Measurements from ENCODE around the gene CBX6.
A peak's percentile ranks its signal among the peaks of the same experiment; 100 is the strongest.

CBX6 gene

GRCh38 chr22:38828191-38828590 lies 43.8 kb downstream of the CBX6 start:
- TF ChIP-seq CTCF (IDR thresholded peaks at IDR 0.05; ENCODE audit: insufficient read depth, low read depth, low read length, missing control alignments), result no peak
- H3K4me3 ChIP-seq (ENCODE audit: low read length), result no peak overlapping the region
- DNase-seq (ENCODE audit: low read depth), result no peak

- no peak for TF ChIP-seq CTCF (IDR thresholded peaks at IDR 0.05; ENCODE audit: insufficient read depth, low read depth, low read length, missing control alignments)
- DNase-seq (ENCODE audit: low read depth), result no peak
- no peak overlapping the region for H3K4me3 ChIP-seq (ENCODE audit: low read length)
Measured at GRCh38 chr22:38827510-38827909, 44.5 kb downstream of the CBX6 start.

GRCh38 chr22:38826801-38827200 lies 45.2 kb downstream of the CBX6 start:
- no peak overlapping the region for H3K4me3 ChIP-seq (ENCODE audit: low read length)
- no peak for TF ChIP-seq CTCF (IDR thresholded peaks at IDR 0.05; ENCODE audit: insufficient read depth, low read depth, low read length, missing control alignments)
- DNase-seq (ENCODE audit: low read depth), result no peak

GRCh38 chr22:38826386-38826785 lies 45.6 kb downstream of the CBX6 start:
- no peak overlapping the region for H3K4me3 ChIP-seq (ENCODE audit: low read length)
- DNase-seq (ENCODE audit: low read depth), result no peak
- TF ChIP-seq CTCF (IDR thresholded peaks at IDR 0.05; ENCODE audit: insufficient read depth, low read depth, low read length, missing control alignments), result no peak

- DNase-seq (ENCODE audit: low read depth), result peak; percentile 75
- peak; percentile 35 for TF ChIP-seq CTCF (IDR thresholded peaks at IDR 0.05; ENCODE audit: insufficient read depth, low read depth, low read length, missing control alignments)
- no peak overlapping the region for H3K4me3 ChIP-seq (ENCODE audit: low read length)
Measured at GRCh38 chr22:38824585-38824984, 47.4 kb downstream of the CBX6 start.

GRCh38 chr22:38823637-38824036 lies 48.4 kb downstream of the CBX6 start:
- no peak for DNase-seq (ENCODE audit: low read depth)
- TF ChIP-seq CTCF (IDR thresholded peaks at IDR 0.05; ENCODE audit: insufficient read depth, low read depth, low read length, missing control alignments), result no peak

GRCh38 chr22:38823076-38823475 lies 48.9 kb downstream of the CBX6 start:
- DNase-seq (ENCODE audit: low read depth), result no peak
- H3K4me3 ChIP-seq (ENCODE audit: low read length), result no peak overlapping the region
- no peak for TF ChIP-seq CTCF (IDR thresholded peaks at IDR 0.05; ENCODE audit: insufficient read depth, low read depth, low read length, missing control alignments)

More at GRCh38 chr22:38823637-38824036, 48.4 kb downstream of the CBX6 start:
- no peak overlapping the region for H3K4me3 ChIP-seq (ENCODE audit: low read length)
